ENCODE data around the gene WNK3.

The WNK3 gene

GRCh38 chrX:54172455-54172854 is 185.4 kb downstream of the WNK3 start:
- H3K4me3 ChIP-seq (replicated peaks in 1 of 2; ENCODE audit: low read depth in 2 of 2, low read length in 2 of 2): no peak overlapping the region
- DNase-seq (ENCODE audit: low read depth in 2 of 2): no peak
- TF ChIP-seq, protein P1, sequence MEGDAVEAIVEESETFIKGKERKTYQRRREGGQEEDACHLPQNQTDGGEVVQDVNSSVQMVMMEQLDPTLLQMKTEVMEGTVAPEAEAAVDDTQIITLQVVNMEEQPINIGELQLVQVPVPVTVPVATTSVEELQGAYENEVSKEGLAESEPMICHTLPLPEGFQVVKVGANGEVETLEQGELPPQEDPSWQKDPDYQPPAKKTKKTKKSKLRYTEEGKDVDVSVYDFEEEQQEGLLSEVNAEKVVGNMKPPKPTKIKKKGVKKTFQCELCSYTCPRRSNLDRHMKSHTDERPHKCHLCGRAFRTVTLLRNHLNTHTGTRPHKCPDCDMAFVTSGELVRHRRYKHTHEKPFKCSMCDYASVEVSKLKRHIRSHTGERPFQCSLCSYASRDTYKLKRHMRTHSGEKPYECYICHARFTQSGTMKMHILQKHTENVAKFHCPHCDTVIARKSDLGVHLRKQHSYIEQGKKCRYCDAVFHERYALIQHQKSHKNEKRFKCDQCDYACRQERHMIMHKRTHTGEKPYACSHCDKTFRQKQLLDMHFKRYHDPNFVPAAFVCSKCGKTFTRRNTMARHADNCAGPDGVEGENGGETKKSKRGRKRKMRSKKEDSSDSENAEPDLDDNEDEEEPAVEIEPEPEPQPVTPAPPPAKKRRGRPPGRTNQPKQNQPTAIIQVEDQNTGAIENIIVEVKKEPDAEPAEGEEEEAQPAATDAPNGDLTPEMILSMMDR (IDR thresholded peaks at IDR 0.05; ENCODE audit: low read depth, low read length): no peak

DNA sequence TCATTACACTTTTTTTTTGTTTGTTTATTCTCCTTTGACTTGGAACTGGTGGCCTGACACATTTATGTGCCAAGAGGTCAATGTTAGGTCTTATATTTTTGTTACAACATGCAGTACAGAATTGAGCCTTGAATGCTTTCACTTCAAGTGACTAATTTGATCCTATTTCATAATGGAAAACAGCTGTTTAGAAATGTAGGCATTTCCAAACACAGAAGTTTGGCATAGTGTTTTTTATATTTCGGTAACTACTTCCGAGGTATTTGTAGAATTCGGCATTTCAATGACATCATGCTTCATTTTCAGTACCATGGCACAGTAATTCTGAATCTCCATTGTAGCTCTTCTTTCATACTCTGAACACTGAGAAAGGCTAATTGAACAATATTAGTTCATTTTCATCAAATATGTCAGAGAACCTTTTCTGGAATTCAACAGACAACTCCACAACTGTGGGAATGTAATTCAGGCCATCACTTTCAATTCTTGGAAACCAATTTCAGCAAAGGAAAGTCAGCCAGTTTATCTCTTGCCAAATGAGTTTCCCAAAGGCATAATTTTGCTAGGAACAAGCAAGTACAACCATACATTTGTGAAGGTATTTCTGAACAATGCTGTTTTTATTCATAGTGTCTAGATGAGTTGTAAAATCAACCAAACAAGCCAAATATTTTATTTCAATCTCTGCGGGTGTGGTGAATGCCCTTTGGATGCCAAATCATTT is 186.2 kb downstream of the WNK3 start:
- no peak overlapping the region for H3K4me3 ChIP-seq (replicated peaks in 1 of 2; ENCODE audit: low read depth in 2 of 2, low read length in 2 of 2)
- DNase-seq (ENCODE audit: low read depth in 2 of 2): peak; percentile 63 to 69
- TF ChIP-seq, protein P1 (IDR thresholded peaks at IDR 0.05; ENCODE audit: low read depth, low read length): no peak

GRCh38 chrX:54171091-54171490 is 186.8 kb downstream of the WNK3 start:
- DNase-seq (ENCODE audit: low read depth in 2 of 2): no peak
- TF ChIP-seq, protein P1 (IDR thresholded peaks at IDR 0.05; ENCODE audit: low read depth, low read length): no peak
- H3K4me3 ChIP-seq (replicated peaks in 1 of 2; ENCODE audit: low read depth in 2 of 2, low read length in 2 of 2): no peak overlapping the region

DNA sequence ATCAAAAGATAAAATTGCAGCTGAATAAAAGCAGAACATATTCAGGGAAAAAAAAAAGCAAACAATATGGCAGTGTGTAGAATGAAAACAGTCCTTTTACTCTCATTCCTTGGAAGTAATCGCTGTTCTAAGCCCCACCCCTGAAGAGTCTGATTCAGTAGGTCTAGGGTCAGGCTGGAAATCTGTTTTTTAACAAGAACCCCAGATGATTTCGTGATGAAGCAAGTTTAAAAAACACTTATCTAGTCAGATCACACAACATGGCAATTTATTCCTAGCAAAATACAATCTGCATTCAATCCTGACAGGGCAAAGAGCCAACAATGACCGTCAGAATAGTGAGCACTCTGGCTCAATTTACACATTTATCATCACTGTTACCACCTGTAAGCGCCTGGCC is 190.9 kb downstream of the WNK3 start:
- TF ChIP-seq, protein P1 (IDR thresholded peaks at IDR 0.05; ENCODE audit: low read depth, low read length): no peak
- H3K4me3 ChIP-seq (replicated peaks in 1 of 2; ENCODE audit: low read depth in 2 of 2, low read length in 2 of 2): no peak overlapping the region
- DNase-seq (ENCODE audit: low read depth in 2 of 2): peak; percentile 11

GRCh38 chrX:54157561-54157960 is 200.3 kb downstream of the WNK3 start:
- DNase-seq (ENCODE audit: low read depth in 2 of 2): peak in 1 of 2 donors; percentile 2
- TF ChIP-seq, protein P1 (IDR thresholded peaks at IDR 0.05; ENCODE audit: low read depth, low read length): no peak
- no peak overlapping the region for H3K4me3 ChIP-seq (replicated peaks in 1 of 2; ENCODE audit: low read depth in 2 of 2, low read length in 2 of 2)
